GM12878 (cell line): ENCODE measurements around the gene CHRNG. TPM values are rescaled to one million over a fixed set of nuclear protein-coding genes. Genes with fewer than 3 reads are reported as not detected.

Experiments
- ATAC-seq: fragments of 200-7000 bp; cut with Tn5 transposase; 3 replicates; pipeline ENCODE4 v1.9.1; 2020; ENCODE audit warnings: mild to moderate bottlenecking, moderate library complexity
- BruUV-seq: library from RNA; stranded (reverse); fragments of 400-500 nt; replicated peaks from 2 replicates; lab custom pipeline; 2021; lab: Mats Ljungman, UMichigan
- CTCF ChIA-PET: fragments of 300-600 bp; sonication (Branson Sonifier 250); formaldehyde crosslinking; extraction: SDS; loops from one replicate; lab custom pipeline; 2021; ENCODE audit warnings: inconsistent platforms; lab: Yijun Ruan, JAX
- POLR2A ChIA-PET: fragments of 350-600 bp; formaldehyde crosslinking; extraction: SDS; loops from one replicate; lab custom pipeline; 2021; ENCODE audit warnings: inconsistent platforms; lab: Charles Lee
- RAD21 ChIA-PET: fragments of 300-600 bp; sonication (Branson Sonifier 250); formaldehyde crosslinking; loops from one replicate; lab custom pipeline; 2023; ENCODE audit warnings: antibody characterized with exemption; ENCODE audit not compliant: unreplicated experiment; lab: Charles Lee
- SMC1A ChIA-PET: fragments of 300-600 bp; sonication (Branson Sonifier 250); formaldehyde crosslinking; loops from one replicate; lab custom pipeline; 2023; ENCODE audit not compliant: unreplicated experiment, uncharacterized antibody; lab: Charles Lee
- DNase-seq: peaks from one replicate; pipeline ENCODE4 v3.0.0-alpha.2; 2011; ENCODE audit warnings: low read depth, low spot score
- FAIRE-seq: peaks from 3 replicates; lab custom pipeline; 2011; peaks lifted over from hg19 to GRCh38; lab: Jason Lieb, UNC
- H2AFZ ChIP-seq: 2 replicates; pipeline ENCODE4 v1.6.0; 2011; ENCODE audit warnings: low read depth, low read length, control low read depth; ENCODE audit not compliant: control insufficient read depth
- H3K27ac ChIP-seq: 2 replicates; pipeline ENCODE4 v1.5.1; 2011; ENCODE audit warnings: control low read depth; ENCODE audit not compliant: control insufficient read depth, insufficient read depth
- H3K27me3 ChIP-seq, 2 experiments: replicated peaks in 1 of 2; 2 replicates each; pipeline versions ENCODE4 v1.6.0 to v1.6.1; 2011; ENCODE audit warnings: low read length in 1 of 2; ENCODE audit not compliant: control insufficient read depth in 2 of 2, insufficient read depth in 2 of 2
- H3K36me3 ChIP-seq, 2 experiments: 2 replicates each; pipeline ENCODE4 v1.5.1; 2011; ENCODE audit warnings: low read length in 1 of 2; ENCODE audit not compliant: control insufficient read depth in 2 of 2, insufficient read depth in 2 of 2
- H3K4me1 ChIP-seq: 2 replicates; pipeline ENCODE4 v1.6.1; 2011; ENCODE audit warnings: mild to moderate bottlenecking, low read length, moderate library complexity, mixed read lengths; ENCODE audit not compliant: control insufficient read depth, insufficient read depth
- H3K4me2 ChIP-seq: 2 replicates; pipeline ENCODE4 v1.6.0; 2011; ENCODE audit warnings: control low read depth; ENCODE audit not compliant: control insufficient read depth, insufficient read depth
- H3K4me3 ChIP-seq: fragments of 200-600 bp; sonication (generic); 2 replicates; pipeline ENCODE4 v1.5.1; 2016
- H3K79me2 ChIP-seq: 2 replicates; pipeline ENCODE4 v1.6.0; 2011; ENCODE audit warnings: low read length; ENCODE audit not compliant: control insufficient read depth, insufficient read depth
- H3K9ac ChIP-seq: 2 replicates; pipeline ENCODE4 v1.8.0; 2011; ENCODE audit warnings: low read length, control low read depth, mixed read lengths; ENCODE audit not compliant: control insufficient read depth, insufficient read depth
- H3K9me3 ChIP-seq: replicated peaks from 3 replicates; pipeline ENCODE4 v1.5.1; 2011; ENCODE audit warnings: mild to moderate bottlenecking, low read length; ENCODE audit not compliant: control insufficient read depth, insufficient read depth
- H4K20me1 ChIP-seq: 2 replicates; pipeline ENCODE4 v1.6.0; 2011; ENCODE audit not compliant: control insufficient read depth, insufficient read depth
- BHLHE40 ChIP-seq, 2 experiments: fragments of 450-650 bp in 1 of 2; IDR thresholded peaks; 2 replicates each; pipeline ENCODE4 v1.6.1; 2011 to 2017; ENCODE audit warnings: low read depth in 2 of 2, borderline replicate concordance in 1 of 2, improper control_type of control experiment in 1 of 2, low read length in 1 of 2, mild to moderate bottlenecking in 1 of 2
- FOXK2 ChIP-seq: fragments of 450-650 bp; IDR thresholded peaks from 2 replicates; pipeline ENCODE4 v1.6.1; 2017; ENCODE audit warnings: mild to moderate bottlenecking, moderate library complexity
- IKZF2 ChIP-seq, 2 experiments: fragments of 450-650 bp; IDR thresholded peaks; 2 replicates each; pipeline ENCODE4 v1.6.1; 2017; ENCODE audit warnings: mild to moderate bottlenecking in 2 of 2, moderate library complexity in 2 of 2
- MLLT1 ChIP-seq: fragments of 450-650 bp; IDR thresholded peaks from 2 replicates; pipeline ENCODE4 v1.6.1; 2016; ENCODE audit warnings: mild to moderate bottlenecking
- NFYB ChIP-seq: IDR thresholded peaks from 2 replicates; pipeline ENCODE4 v1.6.1; 2011; ENCODE audit warnings: low read depth, mild to moderate bottlenecking, low read length, improper control_type of control experiment, moderate library complexity; ENCODE audit not compliant: insufficient read depth
- NR2C2 ChIP-seq: IDR thresholded peaks from 2 replicates; pipeline ENCODE4 v1.6.1; 2011; ENCODE audit warnings: borderline replicate concordance, low read depth; ENCODE audit not compliant: control insufficient read depth, insufficient read length
- TCF7 ChIP-seq: IDR thresholded peaks from 2 replicates; pipeline ENCODE4 v1.6.1; 2014; ENCODE audit warnings: antibody characterized with exemption, borderline replicate concordance
- WRNIP1 ChIP-seq: IDR thresholded peaks from 2 replicates; pipeline ENCODE4 v1.6.1; 2011; ENCODE audit warnings: low read depth, low read length, improper control_type of control experiment, borderline replicate concordance
- WGBS: methylation state at CpG from one replicate; pipeline ENCODE4 v1.1.6; 2016; ENCODE audit warnings: low lambda C conversion rate; ENCODE audit not compliant: insufficient replicate concordance, insufficient coverage; ENCODE audit errors: missing lambda C conversion rate; 5-methylcytosine and 5-hydroxymethylcytosine counted together
- in situ Hi-C: fragments of 300-500 bp; cut with MboI; formaldehyde crosslinking; loops from 9 replicates; pipeline ENCODE4 v1.14.3; 2018; ENCODE audit warnings: mixed read lengths
- intact Hi-C: fragments of 100-400 bp; cut with micrococcal nuclease; formaldehyde crosslinking; loops from one replicate; pipeline ENCODE4 v1.14.2; 2022; ENCODE audit not compliant: unreplicated experiment
- polyA plus RNA-seq, 11 experiments: library from polyadenylated mRNA; depleted of rRNA in 4 of 11; unstranded in 6 of 11; stranded (reverse) in 5 of 11; fragments of >200 nt; fragmentation: Nextera tagmentation in 4 of 11; fragmentation: Illumina TruSeq in 1 of 11; extraction: Ambion mirVana in 4 of 11; extraction: Trizol in 1 of 11; gene quantifications; 1 replicate in 1 of 11; 2 replicates in 10 of 11; pipeline versions ENCODE4 v1.2.1 to v1.2.3, GENCODE V29; 2011 to 2016; ENCODE audit warnings: inconsistent platforms in 2 of 11, missing spikeins in 2 of 11, low read depth in 1 of 11
- total RNA-seq, 4 experiments: library from RNA; depleted of rRNA in 3 of 4; stranded (reverse); fragments of >200 nt in 3 of 4; fragmentation: Illumina TruSeq in 1 of 4; extraction: Trizol in 1 of 4; gene quantifications; 2 replicates each; pipeline versions ENCODE4 v1.2.1 to v1.2.3, GENCODE V29; 2013 to 2021

The CHRNG gene
- total and polyA plus RNA-seq, 10 of the 15 experiments (the other 5 are each of a cell fraction or from before 2014, with no cell fraction given) = 0.17 TPM; not detected in 9

DNA sequence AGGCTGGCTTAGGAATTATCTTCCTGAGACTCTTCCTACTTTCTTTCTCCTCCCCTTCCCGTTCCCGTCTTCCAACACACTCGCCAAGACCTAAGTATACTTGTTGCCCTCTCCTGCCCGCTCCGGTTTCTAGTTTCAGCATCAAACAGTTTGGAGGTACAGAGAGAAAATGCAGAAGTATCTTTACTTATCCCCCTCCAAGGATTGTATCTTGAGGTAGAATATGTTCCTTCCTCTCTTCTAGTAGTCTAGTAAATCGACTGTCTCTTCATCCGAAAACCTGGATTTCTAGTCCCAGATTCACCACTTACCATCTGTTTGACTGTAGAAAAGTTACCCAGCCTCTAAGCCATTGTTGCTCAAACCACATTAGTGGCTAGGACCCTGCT lies 11.8 kb downstream of the CHRNG start:
- ChIA-PET CTCF (no interaction called here), POLR2A (no interaction called here), RAD21 (no interaction called here), SMC1A (no interaction called here)
- in situ Hi-C loops = no loop called here
- H3K27me3 ChIP-seq = no peaks in the 10 kb centered on the region
- TF ChIP-seq BHLHE40 (IDR thresholded peaks at IDR 0.05; ENCODE audit: borderline replicate concordance in 1 of 2, low read depth in 2 of 2, low read length in 1 of 2) (no peak), NR2C2 (no peak), TCF7 (no peak), NFYB (no peak), WRNIP1 (0 out of 2 replicates have a peak, but pooled peaks have one; percentile 10), IKZF2 (IDR thresholded peaks at IDR 0.05) (0 out of 4 replicates have a peak, but pooled peaks of 1 of the 2 experiments have one; percentile 7), MLLT1 (no peak; the same call in 1 of the 2 replicates), FOXK2 (no peak)
- H3K27ac ChIP-seq = peak overlapping the region; percentile 97
- peak overlapping the region; percentile 85 for H3K4me3 ChIP-seq
- peaks cover 59% of the 10 kb centered on the region for H3K79me2 ChIP-seq
- 2% methylated on average over 7 of the region's 7 CpGs for WGBS
- H3K4me2 ChIP-seq = peak overlapping the region; percentile 91
- DNase-seq = no peak
- BruUV-seq = no TSS peak
- H4K20me1 ChIP-seq = 0 out of 2 replicates have a peak, but pooled peaks cover 3% of the 10 kb centered on the region
- no peaks in the 10 kb centered on the region; the same call in 2 of the 3 replicates for H3K9me3 ChIP-seq
- no peak for ATAC-seq
- intact Hi-C loops = no loop called here
- peaks cover 0 to 2% of the 10 kb centered on the region in 2 experiments; a peak in 1 of 4 replicates for H3K36me3 ChIP-seq
- peak overlapping the region; percentile 91 for H2AFZ ChIP-seq
- no peaks in the 10 kb centered on the region; the same call in 1 of the 2 replicates for H3K4me1 ChIP-seq
- no peak for FAIRE-seq
- peak overlapping the region; percentile 99 for H3K9ac ChIP-seq
